Glutamatergic neuron (in vitro differentiated cells): Measurements from ENCODE around the gene RAD9B. TPM values are rescaled to one million over a fixed set of nuclear protein-coding genes. Genes with fewer than 3 reads are reported as not detected.

Experiments
- DNase-seq: peaks from one replicate; pipeline ENCODE4 v3.0.0; 2022
- H3K27ac Mint-ChIP-seq: one replicate; pipeline ENCODE4 v1.8.0; 2020; ENCODE audit warnings: mild to moderate bottlenecking, mixed read lengths, inconsistent platforms; ENCODE audit not compliant: unreplicated experiment
- H3K27me3 Mint-ChIP-seq: one replicate; pipeline ENCODE4 v1.8.0; 2020; ENCODE audit warnings: mild to moderate bottlenecking, moderate library complexity, mixed read lengths, inconsistent platforms; ENCODE audit not compliant: unreplicated experiment
- H3K36me3 Mint-ChIP-seq: one replicate; pipeline ENCODE4 v1.8.0; 2020; ENCODE audit warnings: mild to moderate bottlenecking, mixed read lengths, inconsistent platforms; ENCODE audit not compliant: unreplicated experiment
- H3K4me1 Mint-ChIP-seq: one replicate; pipeline ENCODE4 v1.8.0; 2020; ENCODE audit warnings: mild to moderate bottlenecking, low read depth, mixed read lengths, inconsistent platforms; ENCODE audit not compliant: unreplicated experiment
- H3K4me3 Mint-ChIP-seq: one replicate; pipeline ENCODE4 v1.8.0; 2020; ENCODE audit warnings: mild to moderate bottlenecking, mixed read lengths, inconsistent platforms; ENCODE audit not compliant: unreplicated experiment
- H3K9me3 Mint-ChIP-seq: one replicate; pipeline ENCODE4 v1.8.0; 2020; ENCODE audit warnings: mild to moderate bottlenecking, moderate library complexity, mixed read lengths, inconsistent platforms; ENCODE audit not compliant: unreplicated experiment
- total RNA-seq: library from RNA; stranded (reverse); fragmentation: NEBNext Ultra II Directional; extraction: Animal tissue kit (Norgen Biotek cat#: 25700); gene quantifications from one replicate; pipeline ENCODE4 v1.2.1, GENCODE V29; 2021; ENCODE audit not compliant: unreplicated experiment
- TF ChIP-seq, protein P1 (sequence below): fragments of 200-600 bp; sonication (generic); IDR thresholded peaks from one replicate; pipeline ENCODE4 v1.5.0; 2021; ENCODE audit not compliant: partially characterized antibody, unreplicated experiment

RAD9B gene
- total RNA-seq, 1 donor from 2014 or later: 0.49 TPM

DNA sequence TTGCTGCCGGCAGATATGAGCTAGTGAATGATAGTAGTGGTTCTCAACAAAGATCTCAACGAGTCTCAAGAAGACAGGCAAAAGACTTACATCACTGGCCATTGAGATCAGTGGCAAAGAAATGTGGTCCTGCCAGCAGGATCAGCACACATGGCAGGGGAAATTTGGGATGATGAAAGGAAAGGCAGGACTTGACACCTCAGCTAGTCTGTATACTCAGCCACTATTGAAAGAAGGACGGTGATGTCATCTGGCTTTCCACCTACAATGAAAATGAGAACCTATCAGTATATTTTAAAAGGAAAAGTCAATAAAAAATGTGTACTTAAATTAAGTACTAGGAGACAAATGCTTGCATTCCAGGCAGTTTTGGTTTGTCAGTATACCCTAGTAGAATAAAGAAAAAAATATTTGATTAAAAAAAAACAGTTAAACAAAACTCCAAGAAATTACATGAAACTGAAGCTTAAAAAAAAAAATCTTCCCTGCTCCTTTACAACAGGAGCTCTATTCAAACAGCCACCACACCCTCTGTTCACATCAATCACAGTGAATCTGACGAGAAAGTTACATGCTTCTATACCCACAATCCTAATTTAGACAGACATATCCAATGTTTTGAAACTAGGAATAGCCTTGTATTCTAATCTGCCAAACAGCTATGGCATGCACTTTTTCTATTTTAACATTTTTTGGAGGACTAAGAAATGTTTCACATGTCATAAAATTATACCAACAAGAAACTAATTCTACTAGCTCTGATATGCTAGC, 34.9 kb downstream of the RAD9B start:
- no peak for DNase-seq

DNA sequence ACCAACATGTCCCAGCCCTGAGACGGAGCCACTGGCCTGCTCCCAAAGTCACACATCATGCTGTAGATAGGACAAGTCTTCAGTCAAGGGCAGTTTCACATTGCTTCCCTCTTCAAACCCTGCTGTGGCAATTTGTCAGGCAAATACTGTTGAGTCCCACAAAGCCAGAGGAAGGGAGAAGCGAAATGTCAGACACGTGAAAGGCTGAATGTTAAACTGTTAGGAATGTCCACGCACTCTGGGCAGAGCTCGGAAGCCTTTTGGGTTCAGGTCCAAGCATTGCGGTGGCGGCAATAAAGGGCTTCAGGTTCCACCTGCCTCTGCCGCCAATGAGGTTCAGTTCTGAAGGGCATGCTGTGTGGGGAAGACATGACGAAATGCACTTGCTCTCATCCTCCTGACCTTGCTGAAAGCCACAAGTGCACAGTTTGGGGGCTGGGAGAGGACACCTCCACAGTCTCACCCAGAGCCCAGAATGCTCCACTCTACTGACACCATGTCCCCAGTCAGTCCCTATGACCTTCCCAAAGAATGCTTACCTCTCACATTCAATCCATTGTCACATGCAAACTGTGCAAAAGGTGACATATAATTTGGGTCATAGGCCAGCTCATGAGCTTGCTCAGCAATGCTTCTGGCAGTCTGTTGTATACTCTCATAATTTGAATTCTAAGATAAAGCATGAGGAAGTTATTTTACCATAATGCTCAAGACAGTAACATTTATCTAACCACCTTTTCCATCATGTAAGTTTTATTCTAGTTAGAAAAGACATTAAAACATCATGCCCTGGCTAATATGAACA, 35.7 kb downstream of the RAD9B start:
- H3K27ac Mint-ChIP-seq: no peak overlapping the region
- H3K9me3 Mint-ChIP-seq: peaks cover 2% of the 10 kb centered on the region
- no peaks in the 10 kb centered on the region for H3K4me1 Mint-ChIP-seq
- no peaks in the 10 kb centered on the region for H3K27me3 Mint-ChIP-seq
- no peak overlapping the region for H3K4me3 Mint-ChIP-seq
- TF ChIP-seq, protein P1, sequence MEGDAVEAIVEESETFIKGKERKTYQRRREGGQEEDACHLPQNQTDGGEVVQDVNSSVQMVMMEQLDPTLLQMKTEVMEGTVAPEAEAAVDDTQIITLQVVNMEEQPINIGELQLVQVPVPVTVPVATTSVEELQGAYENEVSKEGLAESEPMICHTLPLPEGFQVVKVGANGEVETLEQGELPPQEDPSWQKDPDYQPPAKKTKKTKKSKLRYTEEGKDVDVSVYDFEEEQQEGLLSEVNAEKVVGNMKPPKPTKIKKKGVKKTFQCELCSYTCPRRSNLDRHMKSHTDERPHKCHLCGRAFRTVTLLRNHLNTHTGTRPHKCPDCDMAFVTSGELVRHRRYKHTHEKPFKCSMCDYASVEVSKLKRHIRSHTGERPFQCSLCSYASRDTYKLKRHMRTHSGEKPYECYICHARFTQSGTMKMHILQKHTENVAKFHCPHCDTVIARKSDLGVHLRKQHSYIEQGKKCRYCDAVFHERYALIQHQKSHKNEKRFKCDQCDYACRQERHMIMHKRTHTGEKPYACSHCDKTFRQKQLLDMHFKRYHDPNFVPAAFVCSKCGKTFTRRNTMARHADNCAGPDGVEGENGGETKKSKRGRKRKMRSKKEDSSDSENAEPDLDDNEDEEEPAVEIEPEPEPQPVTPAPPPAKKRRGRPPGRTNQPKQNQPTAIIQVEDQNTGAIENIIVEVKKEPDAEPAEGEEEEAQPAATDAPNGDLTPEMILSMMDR: no peak
- no peak for DNase-seq
- H3K36me3 Mint-ChIP-seq: no peaks in the 10 kb centered on the region

More for the DNA sequence above, 34.9 kb downstream of the RAD9B start:
- Mint-ChIP-seq H3K9me3 (peaks cover 2% of the 10 kb centered on the region), H3K4me3 (no peak overlapping the region), H3K36me3 (no peaks in the 10 kb centered on the region), H3K27me3 (no peaks in the 10 kb centered on the region), H3K27ac (no peak overlapping the region), H3K4me1 (no peaks in the 10 kb centered on the region)
- TF ChIP-seq, protein P1: no peak

DNA sequence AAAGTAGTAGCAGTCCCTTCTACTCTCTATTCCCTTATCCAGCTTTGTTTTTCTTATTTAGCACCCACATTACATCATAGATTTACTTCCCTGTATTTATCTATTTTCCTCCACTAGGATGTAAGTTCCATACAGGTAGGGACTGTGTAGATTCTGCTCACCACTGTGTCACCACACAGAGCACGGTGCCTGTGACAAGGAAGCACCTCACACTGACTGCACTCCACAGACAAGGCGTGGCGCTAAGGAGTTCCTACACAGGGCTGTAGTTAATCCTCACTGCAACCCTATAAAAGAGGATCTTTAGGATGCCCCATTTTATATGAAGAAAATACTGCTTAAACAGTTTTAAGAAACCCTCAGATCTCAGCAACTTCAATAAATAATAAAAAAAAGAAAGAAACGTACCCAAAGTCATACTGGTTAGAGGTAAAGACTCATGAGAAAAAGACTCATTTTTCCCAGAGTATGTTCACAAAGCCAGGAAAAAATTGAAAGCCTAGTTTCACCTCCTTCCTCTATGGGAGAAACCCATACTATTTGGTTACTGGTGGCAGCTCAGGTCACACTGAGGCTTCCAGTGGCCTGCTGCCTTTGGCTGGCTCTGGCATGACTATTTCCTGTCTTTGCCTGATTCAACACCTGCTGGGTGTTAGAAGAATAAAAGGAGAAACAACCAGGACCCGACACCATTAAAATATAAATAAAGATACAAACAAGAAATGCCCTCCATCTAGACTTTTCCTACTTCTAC, 36.9 kb downstream of the RAD9B start:
- no peak for DNase-seq
- Mint-ChIP-seq H3K4me1 (no peaks in the 10 kb centered on the region), H3K4me3 (no peak overlapping the region), H3K27me3 (no peaks in the 10 kb centered on the region), H3K36me3 (no peaks in the 10 kb centered on the region), H3K9me3 (peaks cover 2% of the 10 kb centered on the region), H3K27ac (no peak overlapping the region)
- TF ChIP-seq, protein P1: no peak

DNA sequence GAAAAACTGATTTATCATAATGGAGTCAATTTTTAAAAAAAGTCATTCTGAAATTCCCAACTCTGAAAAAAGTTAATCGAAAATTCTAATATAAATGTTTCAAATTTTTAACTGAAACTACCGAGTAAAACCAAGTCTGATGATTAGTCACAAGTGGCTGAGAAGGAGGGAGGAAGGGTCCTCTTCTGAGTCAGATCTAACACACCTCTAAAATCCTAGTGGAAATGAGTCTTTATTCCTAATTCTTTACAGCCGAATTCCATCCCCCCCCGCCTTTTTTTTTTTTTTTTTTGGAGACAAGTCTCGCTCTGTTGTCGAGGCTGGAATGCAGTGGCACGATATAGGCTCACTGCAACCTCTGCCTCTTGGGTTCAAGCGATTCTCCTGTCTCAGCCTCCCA, 37.9 kb downstream of the RAD9B start:
- TF ChIP-seq, protein P1: no peak
- Mint-ChIP-seq H3K27me3 (no peaks in the 10 kb centered on the region), H3K27ac (no peak overlapping the region), H3K4me3 (no peak overlapping the region), H3K9me3 (peaks cover 2% of the 10 kb centered on the region), H3K36me3 (no peaks in the 10 kb centered on the region), H3K4me1 (no peaks in the 10 kb centered on the region)
- no peak for DNase-seq
